Adrenal gland (tissue), 12 donors: ENCODE results near the gene C3orf20. TPM values are rescaled to one million over a fixed set of nuclear protein-coding genes. Genes with fewer than 3 reads are reported as not detected.

Source experiments
- polyA plus RNA-seq, 3 donors: library from polyadenylated mRNA; stranded (reverse); fragments of 200-250 nt in 2 of 3; fragments of 350-450 nt in 1 of 3; fragmentation: Illumina TruSeq in 1 of 3; extraction: RNeasy Lipid Tissue Mini Kit (QIAGEN cat#74804) in 1 of 3; gene quantifications; one replicate each; pipeline ENCODE4 v1.2.3, GENCODE V29; 2013 to 2014
- total RNA-seq, 9 donors: library from RNA; depleted of rRNA in 4 of 9; stranded (reverse); fragments of >200 nt in 4 of 9; fragments of 120-200 nt in 1 of 9; fragmentation: NEBNext Ultra II Directional in 1 of 9; extraction: Animal tissue kit (Norgen Biotek cat#: 25700) in 1 of 9; gene quantifications; one replicate each; pipeline versions ENCODE4 v1.1.0 to v1.2.4, GENCODE V29; 2013 to 2023
- donor health status: healthy with polysubstance abuse.
- donor health status: Bipolar disorder and iron deficiency.
- donor health status: DM: yes; HTN: yes; CAD: no.
- donor health status: DM: no; HTN: no; CAD: no.
- donor health status: DM: no; HTN: no; CAD: no.
- donor health status: DM: yes; HTN: yes; CAD: no.

Gene C3orf20
- total and polyA plus RNA-seq, 12 donors: 0.07 to 0.39 TPM; not detected in 10

Other genes with a start within 250 kb of the C3orf20 start
- 1 to 10 TPM in 5 of 9 donors, under 1 TPM in 4; 0.09 to 2.1 (median 1.4) TPM for gene GRIP2, start 134.8 kb upstream of the C3orf20 start, total RNA-seq
- 1 to 10 TPM in 1 of 3 donors, under 1 TPM in 2; 0.49 to 2.5 (median 0.74) TPM for gene GRIP2, start 134.8 kb upstream of the C3orf20 start, polyA plus RNA-seq
- gene CCDC174, start 23.4 kb upstream of the C3orf20 start, total RNA-seq: 10 to 100 TPM in 7 of 9 donors, 1 to 10 TPM in 2; 4.3 to 23.0 (median 18.8) TPM
- 10 to 100 TPM; 26.1 to 31.6 (median 31.0) TPM for gene CCDC174, start 23.4 kb upstream of the C3orf20 start, polyA plus RNA-seq
- 10 to 100 TPM in 7 of 9 donors, 1 to 10 TPM in 2; 5.6 to 21.4 (median 14.9) TPM for gene FGD5, start 143.8 kb downstream of the C3orf20 start, total RNA-seq
- gene FGD5, start 143.8 kb downstream of the C3orf20 start, polyA plus RNA-seq: 1 to 10 TPM; 4.9 to 9.3 (median 7.0) TPM